HepG2 (cell line): Measurements from ENCODE around the gene SH2D3A. TPM values are rescaled to one million over a fixed set of nuclear protein-coding genes. Genes with fewer than 3 reads are reported as not detected.

Experiments used
- CCDC6 ChIP-seq: sonication (generic); formaldehyde crosslinking; IDR thresholded peaks from 2 replicates; pipeline ENCODE4 v1.8.1; 2022; ENCODE audit warnings: mild to moderate bottlenecking, missing genetic modification reagents, moderate library complexity
- PAF1 ChIP-seq: IDR thresholded peaks from 2 replicates; pipeline ENCODE4 v1.6.1; 2016; ENCODE audit warnings: missing genetic modification reagents, missing compliant biosample characterization
- PCBP1 ChIP-seq: fragments of 200-400 bp; formaldehyde crosslinking; IDR thresholded peaks from 2 replicates; pipeline ENCODE4 v1.6.1; 2017; ENCODE audit warnings: mild to moderate bottlenecking, low read depth, low read length, borderline replicate concordance
- RAD51 ChIP-seq: fragments of 450-650 bp; IDR thresholded peaks from 2 replicates; pipeline ENCODE4 v1.6.1; 2016; ENCODE audit warnings: borderline replicate concordance
- RCOR2 ChIP-seq: IDR thresholded peaks from 2 replicates; pipeline ENCODE4 v1.6.1; 2016; ENCODE audit warnings: missing biosample characterization, missing genetic modification reagents
- ZNF230 ChIP-seq: sonication (generic); formaldehyde crosslinking; IDR thresholded peaks from 2 replicates; pipeline ENCODE4 v1.4.0; 2020; ENCODE audit warnings: mild to moderate bottlenecking, missing genetic modification reagents
- polyA plus RNA-seq, 8 experiments: library from polyadenylated mRNA; depleted of rRNA in 3 of 8; stranded (reverse) in 7 of 8; unstranded in 1 of 8; fragments of >200 nt; fragmentation: Illumina TruSeq in 4 of 8; extraction: Trizol in 4 of 8; gene quantifications; 2 replicates each; pipeline versions ENCODE4 v1.2.1 to v1.2.3, GENCODE V29; 2011 to 2016; ENCODE audit warnings: low read depth in 4 of 8, missing spikeins in 1 of 8, mixed read lengths in 1 of 8; ENCODE audit not compliant: insufficient read depth in 1 of 8
- total RNA-seq, 5 experiments: library from RNA; depleted of rRNA; stranded (reverse); fragments of >200 nt; fragmentation: Illumina TruSeq; extraction: Trizol; gene quantifications; 2 replicates each; pipeline ENCODE4 v1.2.3, GENCODE V29; 2016; ENCODE audit warnings: low read depth in 1 of 5
- TF ChIP-seq, protein P1 (sequence below): sonication (generic); formaldehyde crosslinking; IDR thresholded peaks from 2 replicates; pipeline ENCODE4 v1.4.0; 2020; ENCODE audit warnings: missing genetic modification reagents, borderline replicate concordance
- TF ChIP-seq, protein P2 (sequence below): sonication (generic); formaldehyde crosslinking; IDR thresholded peaks from 2 replicates; pipeline ENCODE4 v1.4.0; 2020; ENCODE audit warnings: mild to moderate bottlenecking, missing genetic modification reagents
- TF ChIP-seq, protein P3 (sequence below): sonication (generic); formaldehyde crosslinking; IDR thresholded peaks from 2 replicates; pipeline ENCODE4 v1.9.0; 2022; ENCODE audit warnings: low read depth, missing genetic modification reagents
- TF ChIP-seq, protein P4 (sequence below): sonication (generic); formaldehyde crosslinking; IDR thresholded peaks from 2 replicates; pipeline ENCODE4 v1.5.1; 2020; ENCODE audit warnings: mild to moderate bottlenecking, moderate library complexity, missing genetic modification reagents
- TF ChIP-seq, protein P5 (sequence below): sonication (generic); formaldehyde crosslinking; IDR thresholded peaks from 2 replicates; pipeline ENCODE4 v1.4.0; 2020; ENCODE audit warnings: missing genetic modification reagents
- TF ChIP-seq, protein P6 (sequence below): sonication (generic); formaldehyde crosslinking; IDR thresholded peaks from 2 replicates; pipeline ENCODE4 v1.4.0; 2020; ENCODE audit warnings: mild to moderate bottlenecking, missing genetic modification reagents

Gene SH2D3A
- total and polyA plus RNA-seq, 2 of the 13 experiments (the other 11 are each of a cell fraction or from before 2014, with no cell fraction given) = 1.0 to 2.2 TPM

DNA sequence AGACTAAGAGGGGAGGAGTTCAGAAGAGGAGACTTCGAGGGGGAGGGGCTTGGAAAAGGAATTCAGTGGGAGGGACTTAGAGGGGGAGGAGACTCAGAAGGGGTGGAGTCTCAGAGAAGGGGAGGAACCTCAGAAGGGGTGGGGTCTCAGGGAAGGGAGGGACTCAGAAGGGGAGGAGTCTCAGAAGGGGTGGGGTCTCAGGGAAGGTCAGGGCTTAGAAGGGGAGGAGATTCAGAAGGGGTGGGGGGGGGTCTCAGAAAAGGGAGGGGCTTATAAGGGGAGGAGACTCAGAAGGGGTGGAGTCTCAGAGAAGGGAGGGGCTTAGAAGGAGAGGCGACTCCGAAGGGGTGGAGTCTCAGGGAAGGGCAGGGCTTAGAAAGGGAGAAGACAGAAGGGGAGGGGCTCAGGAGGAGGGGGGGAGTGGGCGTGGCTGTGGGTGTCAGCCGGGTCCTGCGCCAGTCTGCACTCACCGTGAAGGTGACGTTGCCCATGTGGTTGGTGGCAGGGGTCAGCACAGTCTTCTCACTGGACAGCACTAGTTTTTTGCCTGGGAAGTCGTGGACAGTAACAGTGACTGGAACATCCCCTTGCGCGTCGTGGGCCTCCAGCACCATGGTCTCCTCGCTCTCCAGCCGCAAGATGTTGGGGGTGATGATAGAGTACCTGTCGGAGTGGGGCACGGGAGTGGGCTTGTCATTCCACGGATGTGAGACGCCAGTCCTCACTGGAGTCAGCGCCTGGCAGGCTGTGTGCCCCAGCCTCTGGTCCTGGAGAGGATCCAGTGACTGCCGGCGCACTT lies 48.3 kb downstream of the SH2D3A start (continued):
- TF ChIP-seq, protein P1, sequence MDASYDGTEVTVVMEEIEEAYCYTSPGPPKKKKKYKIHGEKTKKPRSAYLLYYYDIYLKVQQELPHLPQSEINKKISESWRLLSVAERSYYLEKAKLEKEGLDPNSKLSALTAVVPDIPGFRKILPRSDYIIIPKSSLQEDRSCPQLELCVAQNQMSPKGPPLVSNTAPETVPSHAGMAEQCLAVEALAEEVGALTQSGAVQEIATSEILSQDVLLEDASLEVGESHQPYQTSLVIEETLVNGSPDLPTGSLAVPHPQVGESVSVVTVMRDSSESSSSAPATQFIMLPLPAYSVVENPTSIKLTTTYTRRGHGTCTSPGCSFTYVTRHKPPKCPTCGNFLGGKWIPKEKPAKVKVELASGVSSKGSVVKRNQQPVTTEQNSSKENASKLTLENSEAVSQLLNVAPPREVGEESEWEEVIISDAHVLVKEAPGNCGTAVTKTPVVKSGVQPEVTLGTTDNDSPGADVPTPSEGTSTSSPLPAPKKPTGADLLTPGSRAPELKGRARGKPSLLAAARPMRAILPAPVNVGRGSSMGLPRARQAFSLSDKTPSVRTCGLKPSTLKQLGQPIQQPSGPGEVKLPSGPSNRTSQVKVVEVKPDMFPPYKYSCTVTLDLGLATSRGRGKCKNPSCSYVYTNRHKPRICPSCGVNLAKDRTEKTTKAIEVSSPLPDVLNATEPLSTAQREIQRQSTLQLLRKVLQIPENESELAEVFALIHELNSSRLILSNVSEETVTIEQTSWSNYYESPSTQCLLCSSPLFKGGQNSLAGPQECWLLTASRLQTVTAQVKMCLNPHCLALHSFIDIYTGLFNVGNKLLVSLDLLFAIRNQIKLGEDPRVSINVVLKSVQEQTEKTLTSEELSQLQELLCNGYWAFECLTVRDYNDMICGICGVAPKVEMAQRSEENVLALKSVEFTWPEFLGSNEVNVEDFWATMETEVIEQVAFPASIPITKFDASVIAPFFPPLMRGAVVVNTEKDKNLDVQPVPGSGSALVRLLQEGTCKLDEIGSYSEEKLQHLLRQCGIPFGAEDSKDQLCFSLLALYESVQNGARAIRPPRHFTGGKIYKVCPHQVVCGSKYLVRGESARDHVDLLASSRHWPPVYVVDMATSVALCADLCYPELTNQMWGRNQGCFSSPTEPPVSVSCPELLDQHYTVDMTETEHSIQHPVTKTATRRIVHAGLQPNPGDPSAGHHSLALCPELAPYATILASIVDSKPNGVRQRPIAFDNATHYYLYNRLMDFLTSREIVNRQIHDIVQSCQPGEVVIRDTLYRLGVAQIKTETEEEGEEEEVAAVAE (CRISPR knock-in tag) = peak; percentile 20; the same call in 1 of the 2 replicates
- TF ChIP-seq, protein P2, sequence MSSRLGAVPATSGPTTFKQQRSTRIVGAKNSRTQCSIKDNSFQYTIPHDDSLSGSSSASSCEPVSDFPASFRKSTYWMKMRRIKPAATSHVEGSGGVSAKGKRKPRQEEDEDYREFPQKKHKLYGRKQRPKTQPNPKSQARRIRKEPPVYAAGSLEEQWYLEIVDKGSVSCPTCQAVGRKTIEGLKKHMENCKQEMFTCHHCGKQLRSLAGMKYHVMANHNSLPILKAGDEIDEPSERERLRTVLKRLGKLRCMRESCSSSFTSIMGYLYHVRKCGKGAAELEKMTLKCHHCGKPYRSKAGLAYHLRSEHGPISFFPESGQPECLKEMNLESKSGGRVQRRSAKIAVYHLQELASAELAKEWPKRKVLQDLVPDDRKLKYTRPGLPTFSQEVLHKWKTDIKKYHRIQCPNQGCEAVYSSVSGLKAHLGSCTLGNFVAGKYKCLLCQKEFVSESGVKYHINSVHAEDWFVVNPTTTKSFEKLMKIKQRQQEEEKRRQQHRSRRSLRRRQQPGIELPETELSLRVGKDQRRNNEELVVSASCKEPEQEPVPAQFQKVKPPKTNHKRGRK = no peak
- TF ChIP-seq, protein P3, sequence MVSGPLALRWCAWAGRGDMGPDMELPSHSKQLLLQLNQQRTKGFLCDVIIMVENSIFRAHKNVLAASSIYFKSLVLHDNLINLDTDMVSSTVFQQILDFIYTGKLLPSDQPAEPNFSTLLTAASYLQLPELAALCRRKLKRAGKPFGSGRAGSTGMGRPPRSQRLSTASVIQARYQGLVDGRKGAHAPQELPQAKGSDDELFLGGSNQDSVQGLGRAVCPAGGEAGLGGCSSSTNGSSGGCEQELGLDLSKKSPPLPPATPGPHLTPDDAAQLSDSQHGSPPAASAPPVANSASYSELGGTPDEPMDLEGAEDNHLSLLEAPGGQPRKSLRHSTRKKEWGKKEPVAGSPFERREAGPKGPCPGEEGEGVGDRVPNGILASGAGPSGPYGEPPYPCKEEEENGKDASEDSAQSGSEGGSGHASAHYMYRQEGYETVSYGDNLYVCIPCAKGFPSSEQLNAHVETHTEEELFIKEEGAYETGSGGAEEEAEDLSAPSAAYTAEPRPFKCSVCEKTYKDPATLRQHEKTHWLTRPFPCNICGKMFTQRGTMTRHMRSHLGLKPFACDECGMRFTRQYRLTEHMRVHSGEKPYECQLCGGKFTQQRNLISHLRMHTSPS (CRISPR knock-in tag) = peak; percentile 49; the same call in 1 of the 2 replicates
- TF ChIP-seq PAF1 (CRISPR knock-in tag) (peak; percentile 96; the same call in 1 of the 2 replicates), RCOR2 (CRISPR knock-in tag) (no peak), PCBP1 (peak; percentile 82; the same call in 1 of the 2 replicates), CCDC6 (CRISPR knock-in tag) (peak; percentile 86; the same call in 1 of the 2 replicates), ZNF230 (CRISPR knock-in tag) (no peak), RAD51 (no peak)
- TF ChIP-seq, protein P4, sequence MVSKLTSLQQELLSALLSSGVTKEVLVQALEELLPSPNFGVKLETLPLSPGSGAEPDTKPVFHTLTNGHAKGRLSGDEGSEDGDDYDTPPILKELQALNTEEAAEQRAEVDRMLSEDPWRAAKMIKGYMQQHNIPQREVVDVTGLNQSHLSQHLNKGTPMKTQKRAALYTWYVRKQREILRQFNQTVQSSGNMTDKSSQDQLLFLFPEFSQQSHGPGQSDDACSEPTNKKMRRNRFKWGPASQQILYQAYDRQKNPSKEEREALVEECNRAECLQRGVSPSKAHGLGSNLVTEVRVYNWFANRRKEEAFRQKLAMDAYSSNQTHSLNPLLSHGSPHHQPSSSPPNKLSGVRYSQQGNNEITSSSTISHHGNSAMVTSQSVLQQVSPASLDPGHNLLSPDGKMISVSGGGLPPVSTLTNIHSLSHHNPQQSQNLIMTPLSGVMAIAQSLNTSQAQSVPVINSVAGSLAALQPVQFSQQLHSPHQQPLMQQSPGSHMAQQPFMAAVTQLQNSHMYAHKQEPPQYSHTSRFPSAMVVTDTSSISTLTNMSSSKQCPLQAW (CRISPR knock-in tag) = peak; percentile 26; the same call in 1 of the 2 replicates
- TF ChIP-seq, protein P5, sequence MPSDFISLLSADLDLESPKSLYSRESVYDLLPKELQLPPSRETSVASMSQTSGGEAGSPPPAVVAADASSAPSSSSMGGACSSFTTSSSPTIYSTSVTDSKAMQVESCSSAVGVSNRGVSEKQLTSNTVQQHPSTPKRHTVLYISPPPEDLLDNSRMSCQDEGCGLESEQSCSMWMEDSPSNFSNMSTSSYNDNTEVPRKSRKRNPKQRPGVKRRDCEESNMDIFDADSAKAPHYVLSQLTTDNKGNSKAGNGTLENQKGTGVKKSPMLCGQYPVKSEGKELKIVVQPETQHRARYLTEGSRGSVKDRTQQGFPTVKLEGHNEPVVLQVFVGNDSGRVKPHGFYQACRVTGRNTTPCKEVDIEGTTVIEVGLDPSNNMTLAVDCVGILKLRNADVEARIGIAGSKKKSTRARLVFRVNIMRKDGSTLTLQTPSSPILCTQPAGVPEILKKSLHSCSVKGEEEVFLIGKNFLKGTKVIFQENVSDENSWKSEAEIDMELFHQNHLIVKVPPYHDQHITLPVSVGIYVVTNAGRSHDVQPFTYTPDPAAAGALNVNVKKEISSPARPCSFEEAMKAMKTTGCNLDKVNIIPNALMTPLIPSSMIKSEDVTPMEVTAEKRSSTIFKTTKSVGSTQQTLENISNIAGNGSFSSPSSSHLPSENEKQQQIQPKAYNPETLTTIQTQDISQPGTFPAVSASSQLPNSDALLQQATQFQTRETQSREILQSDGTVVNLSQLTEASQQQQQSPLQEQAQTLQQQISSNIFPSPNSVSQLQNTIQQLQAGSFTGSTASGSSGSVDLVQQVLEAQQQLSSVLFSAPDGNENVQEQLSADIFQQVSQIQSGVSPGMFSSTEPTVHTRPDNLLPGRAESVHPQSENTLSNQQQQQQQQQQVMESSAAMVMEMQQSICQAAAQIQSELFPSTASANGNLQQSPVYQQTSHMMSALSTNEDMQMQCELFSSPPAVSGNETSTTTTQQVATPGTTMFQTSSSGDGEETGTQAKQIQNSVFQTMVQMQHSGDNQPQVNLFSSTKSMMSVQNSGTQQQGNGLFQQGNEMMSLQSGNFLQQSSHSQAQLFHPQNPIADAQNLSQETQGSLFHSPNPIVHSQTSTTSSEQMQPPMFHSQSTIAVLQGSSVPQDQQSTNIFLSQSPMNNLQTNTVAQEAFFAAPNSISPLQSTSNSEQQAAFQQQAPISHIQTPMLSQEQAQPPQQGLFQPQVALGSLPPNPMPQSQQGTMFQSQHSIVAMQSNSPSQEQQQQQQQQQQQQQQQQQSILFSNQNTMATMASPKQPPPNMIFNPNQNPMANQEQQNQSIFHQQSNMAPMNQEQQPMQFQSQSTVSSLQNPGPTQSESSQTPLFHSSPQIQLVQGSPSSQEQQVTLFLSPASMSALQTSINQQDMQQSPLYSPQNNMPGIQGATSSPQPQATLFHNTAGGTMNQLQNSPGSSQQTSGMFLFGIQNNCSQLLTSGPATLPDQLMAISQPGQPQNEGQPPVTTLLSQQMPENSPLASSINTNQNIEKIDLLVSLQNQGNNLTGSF = no peak
- TF ChIP-seq, protein P6, sequence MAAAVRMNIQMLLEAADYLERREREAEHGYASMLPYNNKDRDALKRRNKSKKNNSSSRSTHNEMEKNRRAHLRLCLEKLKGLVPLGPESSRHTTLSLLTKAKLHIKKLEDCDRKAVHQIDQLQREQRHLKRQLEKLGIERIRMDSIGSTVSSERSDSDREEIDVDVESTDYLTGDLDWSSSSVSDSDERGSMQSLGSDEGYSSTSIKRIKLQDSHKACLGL (CRISPR knock-in tag) = peak; percentile 86
